Activated CD8-positive, alpha-beta T cell treated with anti-CD3 and anti-CD28 coated beads for 36 hours (primary cell): ENCODE data around the gene RHBDD1. TPM values are rescaled to one million over a fixed set of nuclear protein-coding genes. Genes with fewer than 3 reads are reported as not detected.
A peak's percentile ranks its signal among the peaks of the same experiment; 100 is the strongest.

Source experiments
- ATAC-seq: fragments of 200-7000 bp; cut with Tn5 transposase; one replicate; pipeline ENCODE4 v1.10.0; 2021; ENCODE audit warnings: mild to moderate bottlenecking, moderate library complexity
- CTCF ChIA-PET: fragments of 350-600 bp; sonication (Branson Sonifier 250); formaldehyde crosslinking; loops from one replicate; lab custom pipeline; 2021; ENCODE audit warnings: antibody characterized with exemption; lab: Charles Lee
- POLR2A ChIA-PET: fragments of 350-600 bp; sonication (Branson Sonifier 250); formaldehyde crosslinking; loops from one replicate; lab custom pipeline; 2021; ENCODE audit warnings: antibody characterized with exemption; lab: Charles Lee
- DNase-seq: peaks from one replicate; pipeline ENCODE4 v3.0.0-alpha.2; 2020
- H3K27ac Mint-ChIP-seq: one replicate; pipeline ENCODE4 v1.8.0; 2021; ENCODE audit warnings: mild to moderate bottlenecking, mixed read lengths
- H3K27me3 Mint-ChIP-seq: one replicate; pipeline ENCODE4 v1.8.0; 2021; ENCODE audit warnings: mixed read lengths
- H3K36me3 Mint-ChIP-seq: one replicate; pipeline ENCODE4 v1.8.0; 2021; ENCODE audit warnings: low read depth, mixed read lengths
- H3K4me1 Mint-ChIP-seq: one replicate; pipeline ENCODE4 v1.8.0; 2021; ENCODE audit warnings: low read depth, mixed read lengths
- H3K4me3 Mint-ChIP-seq: one replicate; pipeline ENCODE4 v1.8.0; 2021; ENCODE audit warnings: mild to moderate bottlenecking, moderate library complexity, mixed read lengths
- H3K9me3 Mint-ChIP-seq: one replicate; pipeline ENCODE4 v1.8.0; 2021; ENCODE audit warnings: mixed read lengths
- intact Hi-C: fragments of 100-400 bp; cut with micrococcal nuclease; formaldehyde crosslinking; loops from one replicate; pipeline ENCODE4 v1.10.0; 2022
- total RNA-seq, 2 experiments: library from RNA; stranded (reverse); gene quantifications; one replicate each; pipeline ENCODE4 v1.2.3, GENCODE V29; 2021
- TF ChIP-seq, protein P1 (sequence below): fragments of 200-600 bp; IDR thresholded peaks from one replicate; pipeline ENCODE4 v1.8.0; 2022; ENCODE audit warnings: antibody characterized with exemption, mild to moderate bottlenecking

Gene RHBDD1
- total RNA-seq, 2 experiments from 2014 or later, result 34.3 to 35.9 TPM

DNA sequence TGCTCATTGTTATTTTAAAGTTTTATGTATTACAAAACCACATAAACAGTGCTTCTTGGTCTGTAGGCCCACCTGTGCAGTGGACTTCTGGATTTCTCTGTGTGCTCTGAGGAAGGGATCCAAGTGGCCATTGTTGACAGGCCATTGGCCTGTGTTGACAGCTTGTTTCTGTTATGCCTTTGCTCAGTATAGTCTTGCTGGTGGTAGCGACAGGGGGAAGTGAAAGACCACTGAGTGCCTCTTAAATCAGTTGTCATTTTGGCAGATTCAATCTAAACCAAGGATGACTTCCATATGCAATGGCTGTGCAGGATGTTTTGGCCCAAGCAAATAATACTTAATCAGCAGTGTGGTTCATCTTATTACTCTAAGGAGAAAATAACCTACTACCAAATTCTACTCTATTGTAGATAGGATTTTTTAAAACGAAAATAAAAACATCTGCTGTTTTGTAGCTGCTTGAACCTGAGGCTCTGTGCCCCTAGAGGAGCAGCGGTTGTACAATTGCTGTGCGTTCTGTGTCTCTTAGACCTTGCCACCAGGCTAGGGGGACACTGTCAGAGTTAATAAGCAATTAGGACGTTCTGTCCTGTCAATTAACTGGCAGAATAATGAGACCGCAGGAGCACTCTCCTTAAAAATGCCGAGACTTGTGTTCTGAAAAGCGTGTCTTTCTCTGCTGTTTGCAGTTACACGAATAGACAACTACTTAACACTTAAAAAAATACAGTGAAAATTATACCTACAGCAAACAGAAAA lies 108.2 kb downstream of the RHBDD1 start:
- CTCF ChIA-PET, result no interaction called here
- TF ChIP-seq, protein P1, sequence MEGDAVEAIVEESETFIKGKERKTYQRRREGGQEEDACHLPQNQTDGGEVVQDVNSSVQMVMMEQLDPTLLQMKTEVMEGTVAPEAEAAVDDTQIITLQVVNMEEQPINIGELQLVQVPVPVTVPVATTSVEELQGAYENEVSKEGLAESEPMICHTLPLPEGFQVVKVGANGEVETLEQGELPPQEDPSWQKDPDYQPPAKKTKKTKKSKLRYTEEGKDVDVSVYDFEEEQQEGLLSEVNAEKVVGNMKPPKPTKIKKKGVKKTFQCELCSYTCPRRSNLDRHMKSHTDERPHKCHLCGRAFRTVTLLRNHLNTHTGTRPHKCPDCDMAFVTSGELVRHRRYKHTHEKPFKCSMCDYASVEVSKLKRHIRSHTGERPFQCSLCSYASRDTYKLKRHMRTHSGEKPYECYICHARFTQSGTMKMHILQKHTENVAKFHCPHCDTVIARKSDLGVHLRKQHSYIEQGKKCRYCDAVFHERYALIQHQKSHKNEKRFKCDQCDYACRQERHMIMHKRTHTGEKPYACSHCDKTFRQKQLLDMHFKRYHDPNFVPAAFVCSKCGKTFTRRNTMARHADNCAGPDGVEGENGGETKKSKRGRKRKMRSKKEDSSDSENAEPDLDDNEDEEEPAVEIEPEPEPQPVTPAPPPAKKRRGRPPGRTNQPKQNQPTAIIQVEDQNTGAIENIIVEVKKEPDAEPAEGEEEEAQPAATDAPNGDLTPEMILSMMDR, result no peak
- POLR2A ChIA-PET, result no interaction called here
- no peak for DNase-seq
- Mint-ChIP-seq H3K4me1 (no peaks in the 10 kb centered on the region), H3K27me3 (no peaks in the 10 kb centered on the region), H3K9me3 (peaks cover 17% of the 10 kb centered on the region), H3K36me3 (peaks cover 27% of the 10 kb centered on the region), H3K27ac (no peak overlapping the region), H3K4me3 (no peak overlapping the region)
- intact Hi-C loops, result no loop called here
- no peak for ATAC-seq

DNA sequence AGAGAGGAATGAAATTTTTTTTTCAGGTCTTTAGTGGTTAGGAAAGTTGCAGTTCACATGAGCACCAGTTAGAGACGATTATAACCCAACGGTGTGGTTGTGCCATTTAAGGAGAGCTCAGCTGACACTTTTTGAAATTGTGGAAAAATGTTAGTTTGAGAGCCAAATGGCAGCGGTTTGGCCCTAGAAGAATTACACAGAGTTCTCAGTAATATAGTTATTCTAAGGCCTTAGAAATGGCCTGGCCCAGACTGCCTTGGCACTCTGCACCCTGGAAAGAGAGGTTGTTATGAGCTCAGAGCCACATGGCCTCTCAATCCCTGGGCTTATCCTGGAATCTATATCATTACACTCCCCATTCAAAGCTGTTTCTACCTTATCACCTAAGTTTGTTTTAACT lies 117.4 kb downstream of the RHBDD1 start:
- Mint-ChIP-seq H3K9me3 (peaks cover 12% of the 10 kb centered on the region), H3K36me3 (peaks cover 26% of the 10 kb centered on the region)
- no peak for ATAC-seq

GRCh38 chr2:226953826-226954225 lies 118.0 kb downstream of the RHBDD1 start:
- POLR2A ChIA-PET, result interaction anchor here (0.6 kb wide), 1 partner anchor 1655 kb away, joined by 3 read pairs; no protein-coding TSS in a partner anchor
- ATAC-seq (peak; percentile 71), DNase-seq (peak; percentile 20)
- Mint-ChIP-seq H3K27ac (peak overlapping the region; percentile 37), H3K27me3 (no peaks in the 10 kb centered on the region), H3K4me1 (peaks cover 11% of the 10 kb centered on the region), H3K9me3 (peaks cover 12% of the 10 kb centered on the region), H3K36me3 (peaks cover 25% of the 10 kb centered on the region), H3K4me3 (no peak overlapping the region)
- CTCF ChIA-PET, result interaction anchor here (1.1 kb wide), 1 partner anchor 93 kb away, joined by 3 read pairs; no protein-coding TSS in a partner anchor
- TF ChIP-seq, protein P1, result no peak
- intact Hi-C loops, result no loop called here

More for the DNA sequence above, 117.4 kb downstream of the RHBDD1 start:
- H3K27ac Mint-ChIP-seq, result no peak overlapping the region
- no peak for DNase-seq
- ChIA-PET POLR2A (interaction anchor here (0.6 kb wide), 1 partner anchor 1656 kb away, joined by 3 read pairs; no protein-coding TSS in a partner anchor), CTCF (interaction anchor here (1.1 kb wide), 1 partner anchor 92 kb away, joined by 3 read pairs; no protein-coding TSS in a partner anchor)
- intact Hi-C loops, result no loop called here
- H3K27me3 Mint-ChIP-seq, result no peaks in the 10 kb centered on the region
- H3K4me3 Mint-ChIP-seq, result no peak overlapping the region
- TF ChIP-seq, protein P1, result no peak
- H3K4me1 Mint-ChIP-seq, result peaks cover 11% of the 10 kb centered on the region

GRCh38 chr2:226956659-226957058 lies 120.8 kb downstream of the RHBDD1 start:
- TF ChIP-seq, protein P1, result no peak
- H3K4me3 Mint-ChIP-seq, result no peak overlapping the region

DNA sequence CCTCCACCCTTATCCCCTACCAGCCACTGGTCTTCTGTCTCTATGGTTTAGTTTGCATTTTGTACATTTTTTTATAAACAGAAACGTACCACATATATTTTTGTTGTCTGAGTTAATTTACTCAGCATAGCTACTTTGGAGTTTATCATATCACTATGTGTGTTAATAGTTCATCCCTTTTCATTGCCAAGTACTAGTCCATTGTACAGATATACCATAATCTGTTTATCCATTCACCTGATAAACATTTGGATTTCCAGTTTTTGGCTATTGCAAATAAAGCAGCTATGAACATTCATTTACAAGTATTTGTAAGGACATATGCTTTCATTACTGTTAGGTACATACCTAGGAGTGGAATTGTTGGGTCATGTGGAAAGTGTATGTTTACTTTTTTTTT lies 123.6 kb downstream of the RHBDD1 start:
- intact Hi-C loops, result no loop called here
- peaks cover 21% of the 10 kb centered on the region for H3K36me3 Mint-ChIP-seq
- DNase-seq (no peak), ATAC-seq (no peak)
- H3K4me3 Mint-ChIP-seq, result no peak overlapping the region
- POLR2A ChIA-PET, result no interaction called here
- CTCF ChIA-PET, result no interaction called here
- TF ChIP-seq, protein P1, result no peak
- H3K9me3 Mint-ChIP-seq, result peaks cover 15% of the 10 kb centered on the region
- H3K4me1 Mint-ChIP-seq, result no peaks in the 10 kb centered on the region
- no peak overlapping the region for H3K27ac Mint-ChIP-seq
- no peaks in the 10 kb centered on the region for H3K27me3 Mint-ChIP-seq

More at GRCh38 chr2:226956659-226957058, 120.8 kb downstream of the RHBDD1 start:
- intact Hi-C loops, result no loop called here
- peaks cover 25% of the 10 kb centered on the region for H3K36me3 Mint-ChIP-seq
- no peaks in the 10 kb centered on the region for H3K27me3 Mint-ChIP-seq
- ATAC-seq, result no peak
- H3K27ac Mint-ChIP-seq, result no peak overlapping the region
- H3K4me1 Mint-ChIP-seq, result peaks cover 7% of the 10 kb centered on the region
- DNase-seq, result no peak
- H3K9me3 Mint-ChIP-seq, result peaks cover 16% of the 10 kb centered on the region
- ChIA-PET CTCF (no interaction called here), POLR2A (no interaction called here)
